Measurements from ENCODE around the gene GDI2.

GRCh38 chr10:5794236-5794635 is 19.0 kb downstream of the GDI2 start:
- TF ChIP-seq, protein P1, sequence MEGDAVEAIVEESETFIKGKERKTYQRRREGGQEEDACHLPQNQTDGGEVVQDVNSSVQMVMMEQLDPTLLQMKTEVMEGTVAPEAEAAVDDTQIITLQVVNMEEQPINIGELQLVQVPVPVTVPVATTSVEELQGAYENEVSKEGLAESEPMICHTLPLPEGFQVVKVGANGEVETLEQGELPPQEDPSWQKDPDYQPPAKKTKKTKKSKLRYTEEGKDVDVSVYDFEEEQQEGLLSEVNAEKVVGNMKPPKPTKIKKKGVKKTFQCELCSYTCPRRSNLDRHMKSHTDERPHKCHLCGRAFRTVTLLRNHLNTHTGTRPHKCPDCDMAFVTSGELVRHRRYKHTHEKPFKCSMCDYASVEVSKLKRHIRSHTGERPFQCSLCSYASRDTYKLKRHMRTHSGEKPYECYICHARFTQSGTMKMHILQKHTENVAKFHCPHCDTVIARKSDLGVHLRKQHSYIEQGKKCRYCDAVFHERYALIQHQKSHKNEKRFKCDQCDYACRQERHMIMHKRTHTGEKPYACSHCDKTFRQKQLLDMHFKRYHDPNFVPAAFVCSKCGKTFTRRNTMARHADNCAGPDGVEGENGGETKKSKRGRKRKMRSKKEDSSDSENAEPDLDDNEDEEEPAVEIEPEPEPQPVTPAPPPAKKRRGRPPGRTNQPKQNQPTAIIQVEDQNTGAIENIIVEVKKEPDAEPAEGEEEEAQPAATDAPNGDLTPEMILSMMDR (IDR thresholded peaks at IDR 0.05): no peak
- no peak for TF ChIP-seq POLR2A (IDR thresholded peaks at IDR 0.05)
